SJCRH30 (cell line): ENCODE measurements around the gene ZFAND3. TPM values are rescaled to one million over a fixed set of nuclear protein-coding genes. Genes with fewer than 3 reads are reported as not detected.

Experiments used
- DNase-seq, 2 experiments: peaks; one replicate each; pipeline ENCODE4 v3.0.0-alpha.2; 2015 to 2020
- H3K27ac ChIP-seq: fragments of 250-450 bp; sonication (Bioruptor Pico); 2 replicates; pipeline ENCODE4 v1.5.1; 2020; ENCODE audit warnings: mild to moderate bottlenecking, moderate library complexity
- H3K27me3 ChIP-seq: fragments of 250-450 bp; sonication (Bioruptor Pico); 2 replicates; pipeline ENCODE4 v1.5.1; 2020; ENCODE audit warnings: mild to moderate bottlenecking, moderate library complexity
- H3K36me3 ChIP-seq: fragments of 250-450 bp; sonication (Bioruptor Pico); 2 replicates; pipeline ENCODE4 v1.5.1; 2020; ENCODE audit warnings: mild to moderate bottlenecking, moderate library complexity
- H3K4me1 ChIP-seq: fragments of 250-450 bp; sonication (Bioruptor Pico); 2 replicates; pipeline ENCODE4 v1.5.1; 2020; ENCODE audit warnings: mild to moderate bottlenecking, moderate library complexity
- H3K4me3 ChIP-seq: fragments of 250-450 bp; sonication (Bioruptor Pico); 2 replicates; pipeline ENCODE4 v1.5.1; 2020; ENCODE audit warnings: mild to moderate bottlenecking, moderate library complexity
- H3K9me3 ChIP-seq: fragments of 250-450 bp; sonication (Bioruptor Pico); replicated peaks from 2 replicates; pipeline ENCODE4 v1.5.1; 2020; ENCODE audit warnings: mild to moderate bottlenecking, moderate library complexity
- total RNA-seq: library from RNA; depleted of rRNA; stranded (reverse); fragments of >200 nt; shearing (Covaris generic); gene quantifications from 2 replicates; pipeline ENCODE4 v1.2.3, GENCODE V29; 2014

The ZFAND3 gene
- total RNA-seq, 1 experiment from 2014 or later: 28.7 TPM

GRCh38 chr6:37974943-37975342 lies 155.4 kb downstream of the ZFAND3 start:
- Histone ChIP-seq H3K4me1 (peaks cover 8% of the 10 kb centered on the region), H3K36me3 (no peaks in the 10 kb centered on the region)

GRCh38 chr6:37977715-37978114 lies 158.2 kb downstream of the ZFAND3 start:
- H3K4me3 ChIP-seq: no peak overlapping the region
- H3K9me3 ChIP-seq: peaks cover 7% of the 10 kb centered on the region; the same call in 1 of the 2 replicates
- no peak overlapping the region for H3K27ac ChIP-seq

More at GRCh38 chr6:37974943-37975342, 155.4 kb downstream of the ZFAND3 start:
- peaks cover 7% of the 10 kb centered on the region; the same call in 1 of the 2 replicates for H3K9me3 ChIP-seq
- no peak overlapping the region for H3K4me3 ChIP-seq
- DNase-seq: no peak
- H3K27me3 ChIP-seq: no peaks in the 10 kb centered on the region
- no peak overlapping the region for H3K27ac ChIP-seq

GRCh38 chr6:37979392-37980221 lies 160.1 kb downstream of the ZFAND3 start:
- no peaks in the 10 kb centered on the region for H3K27me3 ChIP-seq
- H3K36me3 ChIP-seq: no peaks in the 10 kb centered on the region
- DNase-seq: no peak
- H3K9me3 ChIP-seq: peaks cover 6% of the 10 kb centered on the region; the same call in 1 of the 2 replicates
- H3K4me3 ChIP-seq: no peak overlapping the region
- H3K27ac ChIP-seq: no peak overlapping the region
- no peaks in the 10 kb centered on the region; the same call in 1 of the 2 replicates for H3K4me1 ChIP-seq

More at GRCh38 chr6:37977715-37978114, 158.2 kb downstream of the ZFAND3 start:
- Histone ChIP-seq H3K4me1 (no peaks in the 10 kb centered on the region; the same call in none of the 2 replicates), H3K27me3 (no peaks in the 10 kb centered on the region), H3K36me3 (no peaks in the 10 kb centered on the region)
- DNase-seq: no peak

- Histone ChIP-seq H3K4me1 (no peaks in the 10 kb centered on the region; the same call in 1 of the 2 replicates), H3K4me3 (no peak overlapping the region), H3K9me3 (no peaks in the 10 kb centered on the region), H3K36me3 (no peaks in the 10 kb centered on the region), H3K27ac (no peak overlapping the region), H3K27me3 (no peaks in the 10 kb centered on the region)
- no peak for DNase-seq
These were observed 160.7 kb downstream of the ZFAND3 start for GRCh38 chr6:37980222-37980595.

GRCh38 chr6:37981626-37982025 lies 162.1 kb downstream of the ZFAND3 start:
- Histone ChIP-seq H3K4me1 (no peaks in the 10 kb centered on the region; the same call in none of the 2 replicates), H3K27me3 (no peaks in the 10 kb centered on the region), H3K36me3 (no peaks in the 10 kb centered on the region), H3K27ac (no peak overlapping the region), H3K4me3 (no peak overlapping the region), H3K9me3 (no peaks in the 10 kb centered on the region)
- no peak for DNase-seq

- DNase-seq: no peak
- no peak overlapping the region for H3K4me3 ChIP-seq
- no peaks in the 10 kb centered on the region for H3K36me3 ChIP-seq
- no peaks in the 10 kb centered on the region; the same call in none of the 2 replicates for H3K4me1 ChIP-seq
- no peak overlapping the region for H3K27ac ChIP-seq
- no peaks in the 10 kb centered on the region for H3K27me3 ChIP-seq
- H3K9me3 ChIP-seq: no peaks in the 10 kb centered on the region
These were observed 162.8 kb downstream of the ZFAND3 start for GRCh38 chr6:37982317-37982716.

GRCh38 chr6:37983720-37984501 lies 164.4 kb downstream of the ZFAND3 start:
- no peaks in the 10 kb centered on the region for H3K27me3 ChIP-seq
- H3K36me3 ChIP-seq: no peaks in the 10 kb centered on the region
- H3K27ac ChIP-seq: no peak overlapping the region
- no peak for DNase-seq
- H3K4me3 ChIP-seq: no peak overlapping the region
- no peaks in the 10 kb centered on the region for H3K9me3 ChIP-seq
- H3K4me1 ChIP-seq: peaks cover 6% of the 10 kb centered on the region

- Histone ChIP-seq H3K4me3 (no peak overlapping the region), H3K9me3 (no peaks in the 10 kb centered on the region), H3K27me3 (no peaks in the 10 kb centered on the region), H3K4me1 (peaks cover 6% of the 10 kb centered on the region), H3K27ac (no peak overlapping the region), H3K36me3 (no peaks in the 10 kb centered on the region)
- no peak for DNase-seq
These were observed 165.1 kb downstream of the ZFAND3 start for GRCh38 chr6:37984578-37984977.

- Histone ChIP-seq H3K27me3 (no peaks in the 10 kb centered on the region), H3K4me1 (peaks cover 9% of the 10 kb centered on the region), H3K27ac (no peak overlapping the region), H3K36me3 (no peaks in the 10 kb centered on the region), H3K4me3 (no peak overlapping the region), H3K9me3 (no peaks in the 10 kb centered on the region)
- no peak for DNase-seq
These were observed 165.8 kb downstream of the ZFAND3 start for GRCh38 chr6:37985355-37985754.

GRCh38 chr6:37987018-37987417 lies 167.5 kb downstream of the ZFAND3 start:
- H3K9me3 ChIP-seq: no peaks in the 10 kb centered on the region
- no peak overlapping the region for H3K4me3 ChIP-seq
- peaks cover 20% of the 10 kb centered on the region for H3K4me1 ChIP-seq
- H3K27me3 ChIP-seq: no peaks in the 10 kb centered on the region
- DNase-seq: no peak
- no peaks in the 10 kb centered on the region for H3K36me3 ChIP-seq
- H3K27ac ChIP-seq: no peak overlapping the region

- Histone ChIP-seq H3K27ac (no peak overlapping the region), H3K4me1 (peaks cover 20% of the 10 kb centered on the region), H3K27me3 (no peaks in the 10 kb centered on the region), H3K36me3 (no peaks in the 10 kb centered on the region), H3K4me3 (no peak overlapping the region), H3K9me3 (no peaks in the 10 kb centered on the region)
- DNase-seq: no peak
These were observed 168.0 kb downstream of the ZFAND3 start for GRCh38 chr6:37987559-37987958.

GRCh38 chr6:37988127-37988526 lies 168.6 kb downstream of the ZFAND3 start:
- Histone ChIP-seq H3K9me3 (no peaks in the 10 kb centered on the region), H3K36me3 (no peaks in the 10 kb centered on the region), H3K4me1 (peaks cover 20% of the 10 kb centered on the region), H3K27ac (no peak overlapping the region), H3K27me3 (no peaks in the 10 kb centered on the region), H3K4me3 (no peak overlapping the region)
- DNase-seq: no peak

GRCh38 chr6:37988696-37989095 lies 169.2 kb downstream of the ZFAND3 start:
- Histone ChIP-seq H3K4me3 (no peak overlapping the region), H3K9me3 (no peaks in the 10 kb centered on the region), H3K27ac (no peak overlapping the region), H3K27me3 (no peaks in the 10 kb centered on the region), H3K4me1 (peaks cover 20% of the 10 kb centered on the region), H3K36me3 (no peaks in the 10 kb centered on the region)
- no peak for DNase-seq

GRCh38 chr6:37990762-37991525 lies 171.4 kb downstream of the ZFAND3 start:
- H3K4me3 ChIP-seq: no peak overlapping the region
- DNase-seq: peak; percentile 8 to 50
- H3K27ac ChIP-seq: peak overlapping the region; percentile 40

More at GRCh38 chr6:37990762-37991525, 171.4 kb downstream of the ZFAND3 start:
- Histone ChIP-seq H3K27me3 (no peaks in the 10 kb centered on the region), H3K4me1 (peaks cover 23% of the 10 kb centered on the region), H3K9me3 (no peaks in the 10 kb centered on the region), H3K36me3 (no peaks in the 10 kb centered on the region)
